Liver (tissue), 9 donors: ENCODE data around the gene BRCA1. TPM values are rescaled to one million over a fixed set of nuclear protein-coding genes. Genes with fewer than 3 reads are reported as not detected.
"Not testable (repeated sequence)": the region's sequence is repeated elsewhere in the genome, so short reads cannot be mapped to it uniquely, and the experiment has no call there.

ENCODE experiments used
- DNase-seq: peaks from one replicate; pipeline ENCODE4 v3.0.0-alpha.2; 2017; ENCODE audit warnings: low spot score
- H3K27ac ChIP-seq, 2 donors: one replicate each; pipeline ENCODE4 v1.7.0; 2013; ENCODE audit warnings: inconsistent platforms in 2 of 2, low read length in 2 of 2, control low read depth in 1 of 2, low read depth in 1 of 2, mild to moderate bottlenecking in 1 of 2
- H3K27me3 ChIP-seq, 4 donors: one replicate each; pipeline versions ENCODE4 v1.6.1 to v1.7.0; 2013; ENCODE audit warnings: low read length in 3 of 4, inconsistent platforms in 1 of 4, mild to moderate bottlenecking in 1 of 4, moderate library complexity in 1 of 4; ENCODE audit not compliant: control insufficient read depth in 4 of 4, insufficient read depth in 4 of 4
- H3K36me3 ChIP-seq, 4 donors: one replicate each; pipeline versions ENCODE4 v1.6.1 to v1.7.0; 2013; ENCODE audit warnings: low read length in 3 of 4, mild to moderate bottlenecking in 3 of 4, low read depth in 1 of 4, moderate library complexity in 1 of 4; ENCODE audit not compliant: control insufficient read depth in 4 of 4, insufficient read depth in 3 of 4
- H3K4me1 ChIP-seq, 4 donors: one replicate each; pipeline versions ENCODE4 v1.6.1 to v1.7.0; 2013; ENCODE audit warnings: low read length in 3 of 4, mild to moderate bottlenecking in 3 of 4, moderate library complexity in 1 of 4; ENCODE audit not compliant: control insufficient read depth in 4 of 4, insufficient read depth in 4 of 4
- H3K4me3 ChIP-seq, 3 donors: one replicate each; pipeline versions ENCODE4 v1.6.1 to v1.7.0; 2013; ENCODE audit warnings: low read length in 3 of 3, control low read depth in 1 of 3, low read depth in 1 of 3, mild to moderate bottlenecking in 1 of 3
- H3K9ac ChIP-seq, 2 donors: one replicate each; pipeline ENCODE4 v1.7.0; 2013; ENCODE audit warnings: low read length in 2 of 2, mild to moderate bottlenecking in 2 of 2, moderate library complexity in 2 of 2, control low read depth in 1 of 2, low read depth in 1 of 2
- H3K9me3 ChIP-seq, 4 donors: one replicate each; pipeline versions ENCODE4 v1.6.1 to v1.7.0; 2013; ENCODE audit warnings: low read length in 3 of 4; ENCODE audit not compliant: control insufficient read depth in 4 of 4
- ATF3 ChIP-seq: IDR thresholded peaks from 2 replicates; pipeline ENCODE4 v1.6.1; 2016; ENCODE audit warnings: antibody characterized with exemption
- FOXA1 ChIP-seq: IDR thresholded peaks from 2 replicates; pipeline ENCODE4 v1.6.1; 2016; ENCODE audit warnings: antibody characterized with exemption
- FOXA2 ChIP-seq: IDR thresholded peaks from 2 replicates; pipeline ENCODE4 v1.6.1; 2016; ENCODE audit warnings: antibody characterized with exemption
- GABPA ChIP-seq, 2 donors: IDR thresholded peaks in 1 of 2; conservative IDR thresholded peaks in 1 of 2; 2 replicates each; pipeline ENCODE4 v1.6.1; 2016; ENCODE audit warnings: antibody characterized with exemption in 2 of 2, mild to moderate bottlenecking in 1 of 2, moderate library complexity in 1 of 2
- HNF4A ChIP-seq, 2 donors: conservative IDR thresholded peaks; 2 replicates each; pipeline ENCODE4 v1.6.1; 2016; ENCODE audit warnings: antibody characterized with exemption in 2 of 2, mild to moderate bottlenecking in 2 of 2
- HNF4G ChIP-seq: IDR thresholded peaks from 2 replicates; pipeline ENCODE4 v1.6.1; 2016; ENCODE audit warnings: antibody characterized with exemption
- JUND ChIP-seq, 2 donors: IDR thresholded peaks; 2 replicates each; pipeline ENCODE4 v1.6.1; 2016; ENCODE audit warnings: antibody characterized with exemption in 2 of 2
- NR2F2 ChIP-seq: IDR thresholded peaks from 2 replicates; pipeline ENCODE4 v1.6.1; 2016; ENCODE audit warnings: antibody characterized with exemption
- RAD21 ChIP-seq, 2 donors: IDR thresholded peaks; 2 replicates each; pipeline ENCODE4 v1.6.1; 2016; ENCODE audit warnings: antibody characterized with exemption in 2 of 2, mild to moderate bottlenecking in 2 of 2
- REST ChIP-seq: IDR thresholded peaks from 2 replicates; pipeline ENCODE4 v1.6.1; 2016; ENCODE audit warnings: antibody characterized with exemption, mild to moderate bottlenecking
- SP1 ChIP-seq: IDR thresholded peaks from 2 replicates; pipeline ENCODE4 v1.6.1; 2018; ENCODE audit warnings: antibody characterized with exemption, mild to moderate bottlenecking
- TAF1 ChIP-seq: conservative IDR thresholded peaks from 2 replicates; pipeline ENCODE4 v1.6.1; 2016; ENCODE audit warnings: antibody characterized with exemption, mild to moderate bottlenecking
- YY1 ChIP-seq: IDR thresholded peaks from 2 replicates; pipeline ENCODE4 v1.6.1; 2016; ENCODE audit warnings: antibody characterized with exemption, mild to moderate bottlenecking
- WGBS: extraction: QIAGEN DNeasy Blood & Tissue Kit; methylation state at CpG from one replicate; pipeline ENCODE4 v1.1.7; 2013; 5-methylcytosine and 5-hydroxymethylcytosine counted together
- polyA plus RNA-seq, 2 donors: library from polyadenylated mRNA; stranded (reverse) in 1 of 2; unstranded in 1 of 2; fragments of 200-250 nt in 1 of 2; fragments of >200 nt in 1 of 2; fragmentation: Nextera tagmentation in 1 of 2; extraction: Ambion mirVana in 1 of 2; gene quantifications; one replicate each; pipeline versions ENCODE4 v1.2.1 to v1.2.3, GENCODE V29; 2013 to 2015
- total RNA-seq, 2 donors: library from RNA; depleted of rRNA; stranded (reverse); fragments of >200 nt; gene quantifications; one replicate each; pipeline ENCODE4 v1.2.3, GENCODE V29; 2014
- TF ChIP-seq, protein P1 (sequence below): fragments of 150-350 bp; IDR thresholded peaks from 2 replicates; pipeline ENCODE4 v1.5.1; 2017; ENCODE audit warnings: improper control_type of control experiment, low read depth, low read length; ENCODE audit not compliant: missing input control
- donor health status: healthy.
- donor health status: healthy.
- donor health status: healthy.
- donor health status: healthy.
- donor health status: healthy.

Gene BRCA1
- total and polyA plus RNA-seq, 4 donors, result 1.5 to 18.6 (median 12.8) TPM

DNA sequence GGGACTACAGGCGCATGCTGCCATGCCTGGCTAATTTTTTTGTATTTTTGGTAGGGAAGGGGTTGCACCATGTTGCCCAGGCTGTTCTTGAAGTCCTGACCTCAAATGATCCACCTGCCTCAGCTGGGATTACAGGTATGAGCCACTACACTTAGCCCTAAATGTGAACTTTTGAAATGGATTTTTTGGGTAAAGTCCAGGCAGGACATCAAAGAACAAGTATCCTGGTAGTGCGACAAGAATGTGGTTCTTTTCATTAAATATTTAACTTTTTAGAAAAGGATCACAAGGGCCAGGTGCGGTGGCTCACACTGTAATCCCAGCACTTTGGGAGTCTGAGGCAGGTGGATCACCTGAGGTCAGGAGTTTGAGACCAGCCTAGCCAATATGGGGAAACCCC lies 30.5 kb upstream of the BRCA1 start:
- Histone ChIP-seq H3K36me3 (peaks cover 0 to 2% (median under 1%) of the 10 kb centered on the region in 4 donors), H3K9ac (no peak overlapping the region), H3K27ac (no peak overlapping the region), H3K9me3 (no peaks in the 10 kb centered on the region), H3K4me3 (no peak overlapping the region), H3K27me3 (no peaks in the 10 kb centered on the region), H3K4me1 (peaks cover 2 to 14% (median 4%) of the 10 kb centered on the region in 4 donors)
- DNase-seq, result no peak
- 59% methylated on average over 3 of the region's 3 CpGs for WGBS
- TF ChIP-seq RAD21 (IDR thresholded peaks at IDR 0.05) (no peak), ATF3 (no peak), GABPA (IDR thresholded peaks at IDR 0.05 in 1 of 2, conservative IDR thresholded peaks at IDR 0.05 in 1 of 2) (no peak), HNF4A (conservative IDR thresholded peaks at IDR 0.05) (no peak), YY1 (no peak), REST (no peak), FOXA1 (no peak), HNF4G (no peak), JUND (IDR thresholded peaks at IDR 0.05) (no peak), SP1 (no peak), TAF1 (no peak), FOXA2 (no peak)
- TF ChIP-seq, protein P1, sequence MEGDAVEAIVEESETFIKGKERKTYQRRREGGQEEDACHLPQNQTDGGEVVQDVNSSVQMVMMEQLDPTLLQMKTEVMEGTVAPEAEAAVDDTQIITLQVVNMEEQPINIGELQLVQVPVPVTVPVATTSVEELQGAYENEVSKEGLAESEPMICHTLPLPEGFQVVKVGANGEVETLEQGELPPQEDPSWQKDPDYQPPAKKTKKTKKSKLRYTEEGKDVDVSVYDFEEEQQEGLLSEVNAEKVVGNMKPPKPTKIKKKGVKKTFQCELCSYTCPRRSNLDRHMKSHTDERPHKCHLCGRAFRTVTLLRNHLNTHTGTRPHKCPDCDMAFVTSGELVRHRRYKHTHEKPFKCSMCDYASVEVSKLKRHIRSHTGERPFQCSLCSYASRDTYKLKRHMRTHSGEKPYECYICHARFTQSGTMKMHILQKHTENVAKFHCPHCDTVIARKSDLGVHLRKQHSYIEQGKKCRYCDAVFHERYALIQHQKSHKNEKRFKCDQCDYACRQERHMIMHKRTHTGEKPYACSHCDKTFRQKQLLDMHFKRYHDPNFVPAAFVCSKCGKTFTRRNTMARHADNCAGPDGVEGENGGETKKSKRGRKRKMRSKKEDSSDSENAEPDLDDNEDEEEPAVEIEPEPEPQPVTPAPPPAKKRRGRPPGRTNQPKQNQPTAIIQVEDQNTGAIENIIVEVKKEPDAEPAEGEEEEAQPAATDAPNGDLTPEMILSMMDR, result no peak

GRCh38 chr17:43153197-43153835 lies 28.2 kb upstream of the BRCA1 start:
- H3K9ac ChIP-seq, H3K4me3 ChIP-seq, DNase-seq, H3K27ac ChIP-seq, H3K9me3 ChIP-seq, H3K27me3 ChIP-seq, H3K36me3 ChIP-seq: not testable (repeated sequence)
- H3K4me1 ChIP-seq, result peaks cover 2 to 14% (median 4%) of the 10 kb centered on the region in 4 donors
- peak; percentile 31 for TF ChIP-seq NR2F2
- WGBS, result 79% methylated on average over 3 of the region's 3 CpGs
